ENCODE measurements around the gene HNRNPH3. TPM values are rescaled to one million over a fixed set of nuclear protein-coding genes. Genes with fewer than 3 reads are reported as not detected.

HNRNPH3 gene
- total RNA-seq, 2 donors from 2014 or later, result 79.9 to 85.2 TPM

DNA sequence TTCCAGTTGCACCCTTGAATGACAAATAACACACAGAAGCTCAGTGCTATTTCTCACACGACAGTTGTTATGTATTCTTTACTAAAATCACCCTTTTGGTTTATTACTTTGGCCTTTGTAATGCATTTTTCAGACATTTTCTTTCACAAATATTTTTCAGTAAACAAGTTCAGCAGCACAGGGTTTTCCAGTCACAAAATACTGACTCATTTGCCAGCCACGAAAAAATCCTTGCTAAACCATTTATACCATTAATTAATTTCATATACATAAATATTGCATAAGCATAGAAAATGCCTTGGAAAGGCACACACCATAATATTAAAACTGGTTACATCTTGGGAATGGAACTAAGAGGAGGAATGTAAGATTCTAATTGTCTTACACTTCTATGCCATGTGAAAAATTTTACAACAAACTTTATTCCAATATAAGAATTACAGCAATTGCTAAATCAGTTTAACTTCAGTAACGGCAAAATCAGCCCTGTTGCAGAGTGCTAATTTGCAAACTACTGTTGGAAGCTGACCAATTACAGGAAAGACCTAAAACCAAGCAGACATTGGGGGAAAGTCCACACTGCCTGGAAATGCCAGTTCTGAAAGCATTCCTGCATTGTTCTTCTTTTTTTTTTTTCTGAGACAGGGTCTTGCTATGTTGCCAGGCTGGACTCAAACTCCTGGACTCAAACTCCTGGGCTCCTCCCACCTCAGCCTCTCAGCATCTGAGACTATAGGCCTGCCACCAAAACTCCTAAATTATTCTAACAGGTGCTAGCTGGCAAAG, 32.4 kb downstream of the HNRNPH3 start:
- no peak for DNase-seq
- intact Hi-C loops (cut with DNase I, micrococcal nuclease), result no loop called here

DNA sequence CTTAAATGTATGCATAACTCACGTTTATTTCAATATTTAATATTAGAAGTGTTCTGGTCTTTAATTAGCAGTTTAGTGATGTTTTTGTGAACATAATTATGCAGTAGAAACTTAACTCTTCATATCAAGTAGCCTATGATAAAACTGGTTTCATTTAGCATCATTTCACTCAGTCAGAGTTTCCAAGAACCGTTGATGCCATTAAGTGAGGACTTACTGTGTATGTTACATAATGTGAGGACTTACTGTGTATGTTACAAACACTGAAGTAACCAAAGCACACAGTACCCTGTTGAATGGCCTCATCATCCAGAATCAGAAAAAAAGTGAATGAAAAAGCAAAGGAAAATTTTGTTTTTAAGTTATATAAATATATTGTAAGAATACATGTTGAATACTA, 33.7 kb downstream of the HNRNPH3 start:
- DNase-seq (no peak), ATAC-seq (no peak)
- intact Hi-C loops (cut with DNase I, micrococcal nuclease), result no loop called here

More for the DNA sequence above, 32.4 kb downstream of the HNRNPH3 start:
- no peak for ATAC-seq

DNA sequence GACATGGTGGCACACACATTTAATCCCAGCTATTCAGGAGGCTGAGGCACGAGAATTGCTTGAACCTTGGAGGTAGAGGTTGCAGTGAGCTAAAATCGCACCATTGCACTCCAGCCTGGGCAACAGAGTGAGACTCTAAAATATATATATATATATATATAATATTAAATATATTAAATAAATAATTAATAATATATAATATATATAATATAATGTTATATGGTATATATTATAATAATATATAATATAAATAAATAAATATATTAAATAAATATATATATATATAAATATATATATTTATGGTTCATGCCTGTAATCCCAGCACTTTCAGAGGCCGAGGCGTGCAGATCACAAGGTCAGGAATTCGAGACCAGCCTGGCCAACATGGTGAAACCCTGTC, 34.7 kb downstream of the HNRNPH3 start:
- intact Hi-C loops (cut with DNase I, micrococcal nuclease), result no loop called here
- ATAC-seq, result no peak

DNA sequence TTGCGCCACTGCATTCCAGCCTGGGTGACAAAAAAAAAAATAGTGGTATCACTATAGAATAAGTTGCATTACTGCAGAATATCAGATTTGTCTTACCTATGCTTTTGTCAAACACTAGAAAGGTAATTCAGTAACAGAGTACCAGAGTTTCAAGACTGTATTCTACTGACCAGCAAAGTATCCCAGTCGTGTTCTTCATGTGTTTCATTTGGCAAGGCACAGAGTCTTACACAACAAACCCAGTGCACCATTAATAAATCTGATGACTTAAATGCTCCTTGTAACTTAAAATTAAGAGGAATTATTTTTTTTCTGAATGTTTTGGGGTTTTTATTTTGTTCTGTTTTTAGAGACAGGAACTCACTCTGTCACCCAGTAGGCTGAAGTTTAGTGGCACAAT, 35.3 kb downstream of the HNRNPH3 start:
- no peak for ATAC-seq
- no peak for DNase-seq
- intact Hi-C loops (cut with DNase I, micrococcal nuclease), result no loop called here

More for the DNA sequence above, 34.7 kb downstream of the HNRNPH3 start:
- no peak for DNase-seq

- DNase-seq, result no peak
- no peak for ATAC-seq
- intact Hi-C loops (cut with DNase I, micrococcal nuclease), result no loop called here
These were observed 39.7 kb downstream of the HNRNPH3 start for GRCh38 chr10:68371604-68372003.

GRCh38 chr10:68385740-68386139, 53.9 kb downstream of the HNRNPH3 start:
- no peak for ATAC-seq
- intact Hi-C loops (cut with DNase I, micrococcal nuclease), result no loop called here
- DNase-seq, result no peak

Other genes starting within 250 kb of the HNRNPH3 start
- gene MYPN, start 222.6 kb upstream of the HNRNPH3 start, total RNA-seq, result 1 to 10 TPM in 1 of 2 donors, under 1 TPM in 1; 0.12 to 2.1 TPM
- gene ATOH7, start 100.0 kb upstream of the HNRNPH3 start, total RNA-seq, result under 1 TPM in 1 of 2 donors, not detected in 1; 0.22 TPM
- gene PBLD, start 864 bp downstream of the HNRNPH3 start, total RNA-seq, result 100 to 1,000 TPM in 1 of 2 donors, 10 to 100 TPM in 1; 76.8 to 113 TPM
- 10 to 100 TPM; 21.1 to 22.7 TPM for gene RUFY2, start 75.2 kb downstream of the HNRNPH3 start, total RNA-seq
- gene DNA2, start 139.9 kb downstream of the HNRNPH3 start, total RNA-seq, result 1 to 10 TPM; 3.8 to 6.7 TPM
- gene SLC25A16, start 195.5 kb downstream of the HNRNPH3 start, total RNA-seq, result 10 to 100 TPM; 24.3 to 25.3 TPM
- 1 to 10 TPM in 1 of 2 donors, under 1 TPM in 1; 0.64 to 1.3 TPM for gene TET1, start 228.3 kb downstream of the HNRNPH3 start, total RNA-seq